GM23248 (cell line): ENCODE data around the gene GPANK1. TPM values are rescaled to one million over a fixed set of nuclear protein-coding genes. Genes with fewer than 3 reads are reported as not detected.
A peak's percentile ranks its signal among the peaks of the same experiment; 100 is the strongest.

Experiments
- DNase-seq: peaks from one replicate; pipeline ENCODE4 v3.0.0-alpha.2; 2015
- H2AFZ ChIP-seq: fragments of 200-600 bp; sonication (generic); 2 replicates; pipeline ENCODE4 v1.6.1; 2016; ENCODE audit warnings: antibody characterized with exemption
- H3F3A ChIP-seq: fragments of 200-600 bp; sonication (generic); 2 replicates; pipeline ENCODE4 v1.6.1; 2016; ENCODE audit warnings: mild to moderate bottlenecking, antibody characterized with exemption, mixed run types; ENCODE audit not compliant: insufficient read depth
- H3K27ac ChIP-seq: fragments of 200-600 bp; sonication (generic); 2 replicates; pipeline ENCODE4 v1.5.1; 2016; ENCODE audit warnings: mild to moderate bottlenecking
- H3K27me3 ChIP-seq: fragments of 200-600 bp; sonication (generic); replicated peaks from 2 replicates; pipeline ENCODE4 v1.6.1; 2016; ENCODE audit warnings: mild to moderate bottlenecking; ENCODE audit not compliant: insufficient read depth
- H3K36me3 ChIP-seq: fragments of 200-600 bp; sonication (generic); 2 replicates; pipeline ENCODE4 v1.6.1; 2016; ENCODE audit warnings: low read depth, mild to moderate bottlenecking
- H3K4me1 ChIP-seq: fragments of 200-600 bp; sonication (generic); 2 replicates; pipeline ENCODE4 v1.6.1; 2016; ENCODE audit warnings: mild to moderate bottlenecking; ENCODE audit not compliant: insufficient read depth
- H3K4me2 ChIP-seq: fragments of 200-600 bp; sonication (generic); one replicate; pipeline ENCODE4 v1.6.1; 2016; ENCODE audit warnings: mild to moderate bottlenecking; ENCODE audit not compliant: unreplicated experiment
- H3K4me3 ChIP-seq: fragments of 200-600 bp; sonication (generic); 2 replicates; pipeline ENCODE4 v1.5.1; 2016; ENCODE audit warnings: mild to moderate bottlenecking
- H3K79me2 ChIP-seq: fragments of 200-600 bp; sonication (generic); 2 replicates; pipeline ENCODE4 v1.6.1; 2016; ENCODE audit warnings: mild to moderate bottlenecking; ENCODE audit not compliant: insufficient read depth
- H3K9ac ChIP-seq: fragments of 200-600 bp; sonication (generic); 2 replicates; pipeline ENCODE4 v1.6.1; 2016; ENCODE audit warnings: mild to moderate bottlenecking
- H3K9me2 ChIP-seq: fragments of 200-600 bp; sonication (generic); 2 replicates; pipeline ENCODE4 v1.6.1; 2016; ENCODE audit warnings: mixed run types, mild to moderate bottlenecking, moderate library complexity; ENCODE audit not compliant: insufficient read depth
- H3K9me3 ChIP-seq: fragments of 200-600 bp; sonication (generic); one replicate; pipeline ENCODE4 v1.6.1; 2017; ENCODE audit warnings: low read depth
- H4K20me1 ChIP-seq: fragments of 200-600 bp; sonication (generic); 2 replicates; pipeline ENCODE4 v1.6.0; 2016; ENCODE audit not compliant: insufficient read depth
- EZH2 ChIP-seq: fragments of 200-600 bp; sonication (generic); IDR thresholded peaks from 2 replicates; pipeline ENCODE4 v1.6.1; 2018; ENCODE audit warnings: antibody characterized with exemption, mild to moderate bottlenecking; ENCODE audit not compliant: insufficient read depth, poor library complexity, severe bottlenecking
- EZH2phosphoT487 ChIP-seq: fragments of 200-600 bp; sonication (generic); IDR thresholded peaks from 2 replicates; pipeline ENCODE4 v1.6.1; 2018; ENCODE audit warnings: antibody characterized with exemption, moderate library complexity, mild to moderate bottlenecking, low read depth; ENCODE audit not compliant: insufficient read depth
- WGBS, 2 experiments: methylation state at CpG; one replicate each; pipeline ENCODE4 v1.1.6; 2015 to 2017; ENCODE audit warnings: low lambda C conversion rate in 2 of 2, low coverage in 1 of 2; ENCODE audit errors: missing lambda C conversion rate in 2 of 2; 5-methylcytosine and 5-hydroxymethylcytosine counted together
- in situ Hi-C: fragments of 300-500 bp; cut with MboI; formaldehyde crosslinking; loops from 2 replicates; pipeline ENCODE4 v1.15.0; 2020
- polyA plus RNA-seq: library from polyadenylated mRNA; unstranded; fragments of >200 nt; fragmentation: Nextera tagmentation; extraction: Ambion mirVana; gene quantifications from 2 replicates; pipeline ENCODE4 v1.2.1, GENCODE V29; 2016
- total RNA-seq: library from RNA; depleted of rRNA; stranded (reverse); fragments of >200 nt; shearing (Covaris generic); gene quantifications from 2 replicates; pipeline ENCODE4 v1.2.3, GENCODE V29; 2014

The GPANK1 gene
- total and polyA plus RNA-seq, 2 experiments from 2014 or later: 10.6 to 19.3 TPM

- H3K4me3 ChIP-seq: no peak overlapping the region
- in situ Hi-C loops: no loop called here
- no peak overlapping the region for H3K27ac ChIP-seq
- no peaks in the 10 kb centered on the region for H3K9me2 ChIP-seq
- H3K9me3 ChIP-seq: no peaks in the 10 kb centered on the region
- peaks cover 8% of the 10 kb centered on the region for H3F3A ChIP-seq
- no peaks in the 10 kb centered on the region for H4K20me1 ChIP-seq
- peaks cover 87% of the 10 kb centered on the region for H3K79me2 ChIP-seq
- H3K27me3 ChIP-seq: no peaks in the 10 kb centered on the region
- no peak overlapping the region for H3K4me2 ChIP-seq
- H3K9ac ChIP-seq: no peak overlapping the region
- WGBS, 2 experiments: 89 to 94% methylated on average over 8 of the region's 8 CpGs
- DNase-seq: no peak
- H2AFZ ChIP-seq: no peak overlapping the region
- no peak for TF ChIP-seq EZH2
- no peak for TF ChIP-seq EZH2phosphoT487
- H3K4me1 ChIP-seq: peaks cover 29% of the 10 kb centered on the region
- H3K36me3 ChIP-seq: no peaks in the 10 kb centered on the region
These were observed 10.0 kb downstream of the GPANK1 start for GRCh38 chr6:31654574-31655348.

- Histone ChIP-seq H3K9me3 (no peaks in the 10 kb centered on the region), H3K9ac (peak overlapping the region; percentile 97), H3K4me2 (peak overlapping the region; percentile 96), H3K27ac (peak overlapping the region; percentile 99), H2AFZ (peak overlapping the region; percentile 87), H3K4me1 (peaks cover 20% of the 10 kb centered on the region), H3K27me3 (no peaks in the 10 kb centered on the region), H3K4me3 (peak overlapping the region; percentile 97), H3K36me3 (peaks cover 13% of the 10 kb centered on the region), H3K9me2 (no peaks in the 10 kb centered on the region), H3K79me2 (peaks cover 86% of the 10 kb centered on the region), H3F3A (peaks cover 8% of the 10 kb centered on the region), H4K20me1 (no peaks in the 10 kb centered on the region)
- in situ Hi-C loops: no loop called here
- 8% methylated on average over 37 of the region's 37 CpGs for WGBS, 2 experiments
- DNase-seq: peak; percentile 94
- no peak for TF ChIP-seq EZH2
- no peak for TF ChIP-seq EZH2phosphoT487
These were observed 11.7 kb downstream of the GPANK1 start for GRCh38 chr6:31652925-31653724.

GRCh38 chr6:31651602-31652191, 13.1 kb downstream of the GPANK1 start:
- Histone ChIP-seq H3K9me3 (no peaks in the 10 kb centered on the region), H3K36me3 (peaks cover 22% of the 10 kb centered on the region), H2AFZ (peak overlapping the region; percentile 87), H3K4me1 (peaks cover 20% of the 10 kb centered on the region), H3K79me2 (peaks cover 84% of the 10 kb centered on the region), H3K27ac (peak overlapping the region; percentile 99), H3K27me3 (no peaks in the 10 kb centered on the region), H3K4me2 (peak overlapping the region; percentile 96), H3K9me2 (no peaks in the 10 kb centered on the region), H3F3A (peaks cover 8% of the 10 kb centered on the region), H3K9ac (peak overlapping the region; percentile 97), H4K20me1 (no peaks in the 10 kb centered on the region), H3K4me3 (peak overlapping the region; percentile 97)
- 1 to 2% methylated on average over 27 to 29 of the region's 29 CpGs for WGBS, 2 experiments
- in situ Hi-C loops: no loop called here
- no peak for TF ChIP-seq EZH2phosphoT487
- no peak for TF ChIP-seq EZH2
- DNase-seq: peak; percentile 91

GRCh38 chr6:31645325-31645724, 19.5 kb downstream of the GPANK1 start:
- no peaks in the 10 kb centered on the region for H3K9me3 ChIP-seq
- TF ChIP-seq EZH2phosphoT487 (no peak), EZH2 (no peak)
- H3K27me3 ChIP-seq: no peaks in the 10 kb centered on the region
- H2AFZ ChIP-seq: no peak overlapping the region
- peaks cover 51% of the 10 kb centered on the region for H3K36me3 ChIP-seq
- H3K9me2 ChIP-seq: no peaks in the 10 kb centered on the region
- H3K9ac ChIP-seq: no peak overlapping the region
- in situ Hi-C loops: no loop called here
- no peak overlapping the region for H3K4me2 ChIP-seq
- 99% methylated on average over 9 of the region's 9 CpGs for WGBS, 2 experiments
- no peaks in the 10 kb centered on the region for H4K20me1 ChIP-seq
- H3K4me1 ChIP-seq: peaks cover 3% of the 10 kb centered on the region; the same call in 1 of the 2 replicates
- no peak overlapping the region for H3K27ac ChIP-seq
- H3K79me2 ChIP-seq: peaks cover 33% of the 10 kb centered on the region
- no peak overlapping the region for H3K4me3 ChIP-seq
- no peak for DNase-seq
- peaks cover 14% of the 10 kb centered on the region for H3F3A ChIP-seq
